Upper lobe of left lung (tissue), 4 donors: ENCODE measurements around the gene FAT1.

ENCODE experiments used
- POLR2A ChIP-seq, 4 donors: fragments of 450-650 bp; IDR thresholded peaks; one replicate each; pipeline ENCODE4 v1.5.1; 2016 to 2017; ENCODE audit warnings: antibody characterized with exemption in 4 of 4, mild to moderate bottlenecking in 2 of 4
- POLR2AphosphoS5 ChIP-seq, 2 donors: sonication (generic); formaldehyde crosslinking; IDR thresholded peaks; one replicate each; pipeline ENCODE4 v1.5.1; 2017; ENCODE audit warnings: antibody characterized with exemption in 2 of 2

DNA sequence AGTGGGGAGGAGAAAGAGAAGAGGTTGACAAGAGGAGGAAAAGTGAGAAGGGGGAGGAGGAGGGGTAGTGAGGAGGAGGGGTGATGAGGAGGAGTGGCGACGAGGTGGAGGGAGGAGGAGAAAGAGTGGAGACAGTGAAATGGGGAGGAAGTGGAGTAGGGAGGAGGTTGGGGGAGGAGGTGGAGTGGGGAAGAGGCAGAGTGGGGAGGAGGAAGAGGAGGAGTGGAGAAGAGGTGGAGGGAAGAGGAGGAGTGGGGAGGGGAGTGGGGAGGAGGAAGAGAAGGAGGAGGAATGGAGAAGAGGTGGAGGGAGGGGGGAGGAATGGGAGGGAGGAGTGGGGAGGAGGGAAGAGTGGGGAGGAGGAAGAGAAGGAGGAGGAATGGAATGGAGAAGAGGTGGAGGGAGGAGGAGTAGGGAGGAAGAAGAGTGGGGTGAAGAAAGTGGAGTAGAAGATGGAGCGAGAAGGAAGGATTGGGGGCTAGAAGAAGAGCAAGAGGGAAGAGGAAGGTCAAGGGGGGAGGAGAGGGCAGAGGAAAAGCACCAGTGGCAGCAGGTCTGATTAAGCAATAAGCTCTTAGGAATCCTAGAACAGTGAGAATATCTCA is 118.3 kb downstream of the FAT1 start:
- TF ChIP-seq POLR2A (IDR thresholded peaks at IDR 0.05) (no peak), POLR2AphosphoS5 (IDR thresholded peaks at IDR 0.05) (no peak)
